Small intestine (tissue), 7 donors: ENCODE results near the gene PRDM12. TPM values are rescaled to one million over a fixed set of nuclear protein-coding genes. Genes with fewer than 3 reads are reported as not detected.

Experiments used
- DNase-seq, 2 donors: peaks; one replicate each; pipeline versions ENCODE4 v3.0.0 to v3.0.0-alpha.2; 2013
- FAIRE-seq: peaks from 2 replicates; lab custom pipeline; 2012; peaks lifted over from hg19 to GRCh38; lab: Jason Lieb, UNC
- H3K27ac ChIP-seq, 3 donors: one replicate each; pipeline ENCODE4 v1.5.1; 2013; ENCODE audit warnings: low read length in 2 of 3, mild to moderate bottlenecking in 2 of 3, control low read depth in 1 of 3, inconsistent platforms in 1 of 3, low read depth in 1 of 3, moderate library complexity in 1 of 3
- H3K27me3 ChIP-seq, 3 donors: one replicate each; pipeline ENCODE4 v1.6.1; 2013; ENCODE audit warnings: low read length in 3 of 3, inconsistent platforms in 1 of 3; ENCODE audit not compliant: control insufficient read depth in 3 of 3, insufficient read depth in 3 of 3
- H3K36me3 ChIP-seq, 3 donors: one replicate each; pipeline ENCODE4 v1.6.1; 2013; ENCODE audit warnings: low read length in 3 of 3, inconsistent platforms in 1 of 3, low read depth in 1 of 3, mild to moderate bottlenecking in 1 of 3, moderate library complexity in 1 of 3; ENCODE audit not compliant: control insufficient read depth in 3 of 3, insufficient read depth in 2 of 3
- H3K4me1 ChIP-seq, 3 donors: one replicate each; pipeline ENCODE4 v1.6.1; 2013; ENCODE audit warnings: low read length in 2 of 3, inconsistent platforms in 1 of 3, low read depth in 1 of 3, mild to moderate bottlenecking in 1 of 3, moderate library complexity in 1 of 3; ENCODE audit not compliant: control insufficient read depth in 3 of 3, insufficient read depth in 2 of 3
- H3K4me3 ChIP-seq, 3 donors: one replicate each; pipeline ENCODE4 v1.5.1; 2013; ENCODE audit warnings: low read length in 3 of 3, control low read depth in 1 of 3, inconsistent platforms in 1 of 3, low read depth in 1 of 3, mild to moderate bottlenecking in 1 of 3, moderate library complexity in 1 of 3
- H3K9me3 ChIP-seq, 2 donors: one replicate each; pipeline ENCODE4 v1.6.1; 2013; ENCODE audit warnings: low read depth in 1 of 2, low read length in 1 of 2; ENCODE audit not compliant: control insufficient read depth in 2 of 2, insufficient read depth in 1 of 2
- WGBS, 3 donors: extraction: QIAGEN DNeasy Blood & Tissue Kit; methylation state at CpG; one replicate each; pipeline ENCODE4 v1.1.7; 2013; 5-methylcytosine and 5-hydroxymethylcytosine counted together
- polyA plus RNA-seq, 4 donors: library from polyadenylated mRNA; stranded (reverse) in 3 of 4; unstranded in 1 of 4; fragments of 200-250 nt in 3 of 4; fragments of 120-200 nt in 1 of 4; gene quantifications; one replicate each; pipeline versions ENCODE4 v1.2.1 to v1.2.3, GENCODE V29; 2013
- donor health status: healthy with polysubstance abuse.
- donor health status: control.
- donor health status: control.
- donor health status: Bipolar disorder and iron deficiency.
- donor health status: healthy.

PRDM12 gene
- polyA plus RNA-seq, 4 donors, result 0.03 to 0.22 (median 0.09) TPM; not detected in 1

- H3K4me3 ChIP-seq, result no peak overlapping the region
- H3K27ac ChIP-seq, result no peak overlapping the region
- H3K36me3 ChIP-seq, result no peaks in the 10 kb centered on the region
- peaks cover 0 to 21% (median 5%) of the 10 kb centered on the region in 3 donors for H3K4me1 ChIP-seq
- no peak for DNase-seq
- no peak for FAIRE-seq
- H3K9me3 ChIP-seq, result no peaks in the 10 kb centered on the region
- 3 to 4% (median 4%) methylated on average over 17 to 26 of the region's 26 CpGs for WGBS, 3 donors
- peaks cover 46 to 89% (median 58%) of the 10 kb centered on the region in 3 donors for H3K27me3 ChIP-seq
Measured at GRCh38 chr9:130665029-130665430, 636 bp downstream of the PRDM12 start.

GRCh38 chr9:130665431-130666392, 1.3 kb downstream of the PRDM12 start:
- H3K4me3 ChIP-seq, result no peak overlapping the region
- peaks cover 40 to 90% (median 56%) of the 10 kb centered on the region in 3 donors for H3K27me3 ChIP-seq
- H3K4me1 ChIP-seq, result peaks cover 0 to 19% (median 5%) of the 10 kb centered on the region in 3 donors
- DNase-seq, result no peak
- 5 to 8% (median 7%) methylated on average over 59 to 61 of the region's 61 CpGs for WGBS, 3 donors
- FAIRE-seq, result no peak
- no peak overlapping the region for H3K27ac ChIP-seq
- no peaks in the 10 kb centered on the region for H3K9me3 ChIP-seq
- no peaks in the 10 kb centered on the region for H3K36me3 ChIP-seq

GRCh38 chr9:130666393-130667119, 2.2 kb downstream of the PRDM12 start:
- no peak for DNase-seq
- 6 to 13% (median 6%) methylated on average over 52 to 60 of the region's 60 CpGs for WGBS, 3 donors
- Histone ChIP-seq H3K4me3 (no peak overlapping the region), H3K36me3 (no peaks in the 10 kb centered on the region), H3K27ac (no peak overlapping the region), H3K27me3 (peaks cover 32 to 89% (median 55%) of the 10 kb centered on the region in 3 donors), H3K4me1 (peaks cover 0 to 14% (median 5%) of the 10 kb centered on the region in 3 donors), H3K9me3 (no peaks in the 10 kb centered on the region)
- FAIRE-seq, result no peak

GRCh38 chr9:130667120-130667435, 2.7 kb downstream of the PRDM12 start:
- Histone ChIP-seq H3K27me3 (peaks cover 31 to 87% (median 51%) of the 10 kb centered on the region in 3 donors), H3K4me1 (peaks cover 0 to 14% (median 5%) of the 10 kb centered on the region in 3 donors), H3K36me3 (no peaks in the 10 kb centered on the region), H3K9me3 (no peaks in the 10 kb centered on the region), H3K4me3 (no peak overlapping the region), H3K27ac (no peak overlapping the region)
- FAIRE-seq (no peak), DNase-seq (no peak)
- 22 to 48% (median 44%) methylated on average over 4 of the region's 4 CpGs for WGBS, 3 donors

DNA sequence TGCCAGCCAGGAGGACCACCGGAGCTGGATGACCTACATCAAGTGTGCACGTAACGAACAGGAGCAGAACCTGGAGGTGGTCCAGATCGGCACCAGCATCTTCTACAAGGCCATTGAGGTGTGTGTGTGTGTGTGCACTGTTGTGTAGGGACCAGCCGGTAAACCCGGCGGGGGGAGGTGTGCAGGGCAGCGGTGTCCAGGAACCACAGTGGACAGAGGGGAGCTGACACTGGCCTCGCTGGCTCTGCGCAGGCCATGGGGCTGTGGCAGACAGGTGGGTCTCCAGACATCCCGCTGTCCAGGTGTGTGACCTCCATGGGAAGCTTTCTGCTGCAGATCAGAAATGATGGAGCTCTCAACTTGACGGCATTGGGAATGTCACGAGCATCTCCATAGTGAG, 3.8 kb downstream of the PRDM12 start:
- no peak overlapping the region for H3K4me3 ChIP-seq
- H3K9me3 ChIP-seq, result no peaks in the 10 kb centered on the region
- DNase-seq, result no peak
- peaks cover 27 to 76% (median 41%) of the 10 kb centered on the region in 3 donors for H3K27me3 ChIP-seq
- no peak for FAIRE-seq
- peaks cover 0 to 14% (median 5%) of the 10 kb centered on the region in 3 donors for H3K4me1 ChIP-seq
- 83 to 89% (median 84%) methylated on average over 13 of the region's 13 CpGs for WGBS, 3 donors
- H3K36me3 ChIP-seq, result no peaks in the 10 kb centered on the region
- H3K27ac ChIP-seq, result no peak overlapping the region

DNA sequence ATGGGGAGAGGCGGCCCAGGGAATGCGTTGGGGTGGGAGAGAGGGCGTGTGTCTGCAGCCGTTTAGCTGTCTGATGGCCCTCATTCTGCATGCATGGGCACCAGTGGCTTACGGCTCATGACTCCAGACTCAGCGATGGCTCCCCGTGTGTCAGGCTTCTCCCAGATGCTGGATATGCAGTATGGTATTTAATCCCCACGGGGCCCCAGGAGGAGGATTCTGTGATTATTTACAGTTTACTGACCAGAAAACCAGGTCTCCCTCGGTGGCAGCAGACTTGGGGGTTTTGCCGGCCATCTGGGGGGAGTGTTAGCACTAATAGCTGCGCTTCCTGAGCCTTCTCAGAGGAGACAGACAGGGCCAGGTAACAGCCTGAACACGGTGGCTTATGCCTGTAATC, 4.3 kb downstream of the PRDM12 start:
- H3K27ac ChIP-seq, result no peak overlapping the region
- no peak for FAIRE-seq
- DNase-seq, result no peak
- H3K36me3 ChIP-seq, result no peaks in the 10 kb centered on the region
- no peaks in the 10 kb centered on the region for H3K9me3 ChIP-seq
- H3K4me1 ChIP-seq, result peaks cover 0 to 12% (median 2%) of the 10 kb centered on the region in 3 donors
- no peak overlapping the region for H3K4me3 ChIP-seq
- 55 to 69% (median 58%) methylated on average over 12 of the region's 12 CpGs for WGBS, 3 donors
- peaks cover 26 to 71% (median 38%) of the 10 kb centered on the region in 3 donors for H3K27me3 ChIP-seq

DNA sequence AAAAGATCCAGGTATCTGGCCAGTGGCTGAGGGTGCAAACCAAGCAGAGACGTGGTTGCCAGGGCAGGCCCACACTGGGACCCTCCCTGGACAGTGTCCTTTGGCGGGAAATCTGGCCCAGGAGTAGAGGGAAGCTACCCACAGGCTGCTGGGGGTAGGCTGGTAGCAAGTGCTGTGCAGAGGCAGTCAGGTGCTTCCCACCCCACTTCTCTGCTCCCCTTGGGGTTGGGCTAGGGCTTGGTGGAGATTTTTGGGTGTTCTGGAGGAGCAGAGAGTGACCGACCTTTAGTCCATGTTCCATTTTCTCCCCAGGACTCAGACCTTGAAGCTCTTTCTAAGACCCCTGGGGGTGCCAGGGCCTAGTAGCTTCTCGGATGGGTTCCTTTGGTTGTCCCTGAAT, 5.6 kb downstream of the PRDM12 start:
- Histone ChIP-seq H3K27me3 (peaks cover 19 to 58% (median 28%) of the 10 kb centered on the region in 3 donors), H3K4me3 (no peak overlapping the region), H3K4me1 (peaks cover 0 to 8% (median 2%) of the 10 kb centered on the region in 3 donors), H3K9me3 (no peaks in the 10 kb centered on the region), H3K27ac (no peak overlapping the region), H3K36me3 (no peaks in the 10 kb centered on the region)
- no peak for DNase-seq
- WGBS, 3 donors, result 68 to 85% (median 72%) methylated on average over 4 of the region's 4 CpGs
- FAIRE-seq, result no peak

DNA sequence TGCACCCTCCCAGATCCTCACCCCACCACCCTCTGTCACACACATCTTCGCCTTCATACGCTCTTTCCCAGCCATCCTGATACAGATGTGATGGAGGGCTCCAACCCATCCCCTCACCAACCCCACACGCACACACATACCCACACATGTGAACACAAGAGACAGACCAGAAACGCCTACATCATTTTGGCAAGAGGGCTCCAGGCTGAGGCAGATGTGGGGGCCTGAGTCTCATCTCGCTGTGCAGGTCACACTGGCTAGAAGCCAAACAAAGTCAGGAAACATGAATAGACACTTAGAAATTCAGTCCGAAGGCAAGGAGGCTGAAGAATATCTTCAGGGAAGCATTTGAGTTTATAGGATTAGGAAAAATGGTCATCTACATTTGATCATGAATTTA, 6.2 kb downstream of the PRDM12 start:
- peaks cover 0 to 5% (median 2%) of the 10 kb centered on the region in 3 donors for H3K4me1 ChIP-seq
- FAIRE-seq (no peak), DNase-seq (no peak)
- peaks cover 17 to 51% (median 23%) of the 10 kb centered on the region in 3 donors for H3K27me3 ChIP-seq
- H3K4me3 ChIP-seq, result no peak overlapping the region
- H3K27ac ChIP-seq, result no peak overlapping the region
- H3K36me3 ChIP-seq, result no peaks in the 10 kb centered on the region
- WGBS, 3 donors, result 75 to 83% (median 76%) methylated on average over 6 of the region's 6 CpGs
- H3K9me3 ChIP-seq, result no peaks in the 10 kb centered on the region
